H1 (cell line): ENCODE results near the gene LOXL1. TPM values are rescaled to one million over a fixed set of nuclear protein-coding genes. Genes with fewer than 3 reads are reported as not detected.

ENCODE experiments used
- CTCF ChIA-PET: fragments of 300-600 bp; sonication (Branson Sonifier 250); formaldehyde crosslinking; loops from one replicate; lab custom pipeline; 2021; ENCODE audit not compliant: partially characterized antibody; lab: Charles Lee
- POLR2A ChIA-PET: fragments of 300-600 bp; sonication (Branson Sonifier 250); formaldehyde crosslinking; loops from one replicate; lab custom pipeline; 2021; ENCODE audit warnings: inconsistent platforms; ENCODE audit not compliant: partially characterized antibody; lab: Charles Lee
- DNase-seq, 2 experiments: peaks; one replicate each; pipeline versions ENCODE4 v3.0.0 to v3.0.0-alpha.2; 2010 to 2022; ENCODE audit warnings: low spot score in 2 of 2, low read depth in 1 of 2, mixed read lengths in 1 of 2
- FAIRE-seq: peaks from 2 replicates; lab custom pipeline; 2011; peaks lifted over from hg19 to GRCh38; lab: Jason Lieb, UNC
- H2AFZ ChIP-seq: 2 replicates; pipeline ENCODE4 v1.8.1; 2012; ENCODE audit warnings: low read length, inconsistent platforms
- H2AK5ac ChIP-seq: 2 replicates; pipeline ENCODE4 v1.6.1; 2013; ENCODE audit warnings: low read depth, low read length
- H2BK120ac ChIP-seq: replicated peaks from 2 replicates; pipeline ENCODE3; 2013; ENCODE audit warnings: low read depth, low read length, inconsistent platforms
- H2BK12ac ChIP-seq: 2 replicates; pipeline ENCODE4 v1.6.1; 2013; ENCODE audit warnings: low read depth, low read length
- H2BK15ac ChIP-seq: 2 replicates; pipeline ENCODE4 v1.6.1; 2013; ENCODE audit warnings: low read length
- H2BK20ac ChIP-seq: 2 replicates; pipeline ENCODE4 v1.6.1; 2013; ENCODE audit warnings: low read length
- H2BK5ac ChIP-seq: 2 replicates; pipeline ENCODE4 v1.6.1; 2013; ENCODE audit warnings: low read depth, low read length
- H3K14ac ChIP-seq: 2 replicates; pipeline ENCODE4 v1.6.1; 2013; ENCODE audit warnings: inconsistent platforms; ENCODE audit not compliant: insufficient read length
- H3K18ac ChIP-seq: 2 replicates; pipeline ENCODE4 v1.6.1; 2013; ENCODE audit warnings: low read length; ENCODE audit errors: extremely low read depth
- H3K23ac ChIP-seq: 2 replicates; pipeline ENCODE4 v1.6.1; 2013; ENCODE audit warnings: inconsistent platforms; ENCODE audit not compliant: insufficient read length
- H3K23me2 ChIP-seq: 2 replicates; pipeline ENCODE4 v1.6.1; 2013; ENCODE audit warnings: low read depth, low read length
- H3K27ac ChIP-seq: 2 replicates; pipeline ENCODE4 v1.6.1; 2011; ENCODE audit warnings: low read depth, low read length, inconsistent platforms
- H3K27me3 ChIP-seq, 4 experiments: replicated peaks in 1 of 4; 1 replicate in 1 of 4; 2 replicates in 3 of 4; pipeline versions ENCODE4 v1.6.1 to v1.8.1; 2011 to 2013; ENCODE audit warnings: low read length in 3 of 4, mild to moderate bottlenecking in 3 of 4, inconsistent platforms in 2 of 4, mixed read lengths in 2 of 4, moderate library complexity in 1 of 4; ENCODE audit not compliant: control insufficient read depth in 3 of 4, insufficient read depth in 3 of 4; ENCODE audit errors: extremely low read depth in 1 of 4
- H3K36me3 ChIP-seq, 4 experiments: 2 replicates each; pipeline versions ENCODE4 v1.6.1 to v1.8.1; 2011 to 2013; ENCODE audit warnings: mild to moderate bottlenecking in 4 of 4, low read length in 3 of 4, moderate library complexity in 2 of 4, control low read depth in 1 of 4, inconsistent platforms in 1 of 4; ENCODE audit not compliant: insufficient read depth in 4 of 4, control insufficient read depth in 2 of 4
- H3K4ac ChIP-seq: replicated peaks from 2 replicates; pipeline ENCODE3; 2013; ENCODE audit warnings: low read length, low read depth, mixed read lengths, inconsistent platforms; ENCODE audit not compliant: insufficient read length
- H3K4me1 ChIP-seq, 4 experiments: replicated peaks in 1 of 4; 1 replicate in 1 of 4; 2 replicates in 3 of 4; pipeline versions ENCODE4 v1.6.1 to v1.8.1; 2011 to 2013; ENCODE audit warnings: low read length in 3 of 4, inconsistent platforms in 2 of 4, mixed read lengths in 1 of 4; ENCODE audit not compliant: insufficient read depth in 4 of 4, control insufficient read depth in 3 of 4
- H3K4me2 ChIP-seq, 2 experiments: 2 replicates each; pipeline versions ENCODE4 v1.6.1 to v1.8.1; 2011 to 2013; ENCODE audit warnings: low read depth in 2 of 2, low read length in 2 of 2, control low read depth in 1 of 2, inconsistent platforms in 1 of 2, mild to moderate bottlenecking in 1 of 2; ENCODE audit not compliant: insufficient read depth in 1 of 2
- H3K4me3 ChIP-seq, 4 experiments: fragments of 200-600, 300-600 bp in 1 of 4; sonication (generic), shearing (Covaris generic), sonication (Bioruptor Twin) in 1 of 4; 2 replicates each; pipeline versions ENCODE4 v1.5.1 to v1.8.1; 2011 to 2016; ENCODE audit warnings: low read length in 4 of 4, low read depth in 3 of 4, control low read depth in 2 of 4, inconsistent platforms in 2 of 4, mild to moderate bottlenecking in 2 of 4, mixed read lengths in 1 of 4, moderate library complexity in 1 of 4; ENCODE audit not compliant: insufficient read depth in 2 of 4; ENCODE audit errors: extremely low read depth in 1 of 4
- H3K56ac ChIP-seq: replicated peaks from 2 replicates; pipeline ENCODE3; 2013; ENCODE audit warnings: low read depth, mild to moderate bottlenecking, mixed read lengths, low read length, inconsistent platforms; ENCODE audit not compliant: insufficient read length
- H3K79me1 ChIP-seq: 2 replicates; pipeline ENCODE4 v1.6.1; 2013; ENCODE audit warnings: low read depth, low read length, control low read depth
- H3K79me2 ChIP-seq, 2 experiments: 2 replicates each; pipeline versions ENCODE4 v1.6.1 to v1.8.1; 2012 to 2013; ENCODE audit warnings: low read length in 2 of 2, mild to moderate bottlenecking in 2 of 2, inconsistent platforms in 1 of 2; ENCODE audit not compliant: insufficient read depth in 2 of 2, control insufficient read depth in 1 of 2
- H3K9ac ChIP-seq, 4 experiments: replicated peaks in 1 of 4; 1 replicate in 1 of 4; 2 replicates in 3 of 4; pipeline versions ENCODE4 v1.6.1 to v1.8.1; 2011 to 2013; ENCODE audit warnings: low read depth in 3 of 4, low read length in 3 of 4, control low read depth in 2 of 4, mild to moderate bottlenecking in 2 of 4, moderate library complexity in 2 of 4, inconsistent platforms in 1 of 4; ENCODE audit errors: extremely low read depth in 1 of 4
- H3K9me3 ChIP-seq, 2 experiments: 2 replicates each; pipeline versions ENCODE4 v1.6.1 to v1.8.1; 2012 to 2013; ENCODE audit warnings: mild to moderate bottlenecking in 2 of 2, moderate library complexity in 2 of 2, control low read depth in 1 of 2, inconsistent platforms in 1 of 2, low read depth in 1 of 2, low read length in 1 of 2, mixed read lengths in 1 of 2; ENCODE audit not compliant: insufficient read depth in 2 of 2
- H4K20me1 ChIP-seq, 2 experiments: replicated peaks in 1 of 2; 2 replicates each; pipeline versions ENCODE3 to v1.8.1; 2011 to 2013; ENCODE audit warnings: inconsistent platforms in 2 of 2, low read length in 2 of 2, mild to moderate bottlenecking in 1 of 2; ENCODE audit not compliant: insufficient read depth in 2 of 2, control insufficient read depth in 1 of 2
- H4K5ac ChIP-seq: 2 replicates; pipeline ENCODE4 v1.6.1; 2013; ENCODE audit warnings: low read length, low read depth, mixed read lengths, inconsistent platforms; ENCODE audit not compliant: insufficient read length
- H4K8ac ChIP-seq: 2 replicates; pipeline ENCODE4 v1.8.0; 2013; ENCODE audit warnings: mild to moderate bottlenecking, moderate library complexity, low read length, inconsistent platforms; ENCODE audit not compliant: insufficient read depth; ENCODE audit errors: extremely low read depth
- H4K91ac ChIP-seq: replicated peaks from 2 replicates; pipeline ENCODE3; 2013; ENCODE audit warnings: low read length, mixed read lengths, inconsistent platforms; ENCODE audit not compliant: insufficient read length
- FOSL1 ChIP-seq: IDR thresholded peaks from 2 replicates; pipeline ENCODE4 v1.6.1; 2011; ENCODE audit warnings: mild to moderate bottlenecking, low read depth, low read length, moderate library complexity; ENCODE audit not compliant: insufficient read depth
- GABPA ChIP-seq: IDR thresholded peaks from 2 replicates; pipeline ENCODE4 v1.6.1; 2011; ENCODE audit warnings: mild to moderate bottlenecking, low read length, moderate library complexity, borderline replicate concordance; ENCODE audit not compliant: insufficient read depth
- RXRA ChIP-seq: IDR thresholded peaks from 2 replicates; pipeline ENCODE4 v1.6.1; 2011; ENCODE audit warnings: low read depth, mild to moderate bottlenecking, low read length, moderate library complexity; ENCODE audit not compliant: insufficient read depth
- WGBS, 2 experiments: shearing (Covaris generic) in 1 of 2; methylation state at CpG; one replicate each; pipeline versions ENCODE4 v1.1.6 to v1.1.7; 2013 to 2015; ENCODE audit warnings: low lambda C conversion rate in 2 of 2, mixed read lengths in 2 of 2, inconsistent platforms in 1 of 2, low coverage in 1 of 2, missing lambda C conversion rate in 1 of 2; ENCODE audit not compliant: insufficient replicate concordance in 2 of 2, insufficient coverage in 1 of 2, insufficient read length in 1 of 2; ENCODE audit errors: extremely low coverage in 1 of 2, missing lambda C conversion rate in 1 of 2; 5-methylcytosine and 5-hydroxymethylcytosine counted together
- polyA plus RNA-seq, 7 experiments: library from polyadenylated mRNA; depleted of rRNA in 3 of 7; stranded (reverse) in 5 of 7; unstranded in 2 of 7; fragments of >200 nt in 5 of 7; fragments of 200-250 nt in 2 of 7; gene quantifications; 1 replicate in 5 of 7; 2 replicates in 1 of 7; 4 replicates in 1 of 7; pipeline versions ENCODE4 v1.2.1 to v1.2.3, GENCODE V29; 2011 to 2013; ENCODE audit warnings: missing spikeins in 2 of 7, mixed read lengths in 2 of 7
- total RNA-seq: library from RNA; stranded (reverse); fragmentation: NEBNext Ultra II Directional; extraction: Animal tissue kit (Norgen Biotek cat#: 25700); gene quantifications from 2 replicates; pipeline ENCODE4 v1.2.1, GENCODE V29; 2021
- TF ChIP-seq, protein P1 (sequence below): IDR thresholded peaks from 2 replicates; pipeline ENCODE4 v1.6.1; 2011; ENCODE audit warnings: low read length, improper control_type of control experiment

Gene LOXL1
- total and polyA plus RNA-seq, 2 of the 8 experiments (the other 6 are each of a cell fraction or from before 2014, with no cell fraction given), result 8.1 to 14.4 TPM

DNA sequence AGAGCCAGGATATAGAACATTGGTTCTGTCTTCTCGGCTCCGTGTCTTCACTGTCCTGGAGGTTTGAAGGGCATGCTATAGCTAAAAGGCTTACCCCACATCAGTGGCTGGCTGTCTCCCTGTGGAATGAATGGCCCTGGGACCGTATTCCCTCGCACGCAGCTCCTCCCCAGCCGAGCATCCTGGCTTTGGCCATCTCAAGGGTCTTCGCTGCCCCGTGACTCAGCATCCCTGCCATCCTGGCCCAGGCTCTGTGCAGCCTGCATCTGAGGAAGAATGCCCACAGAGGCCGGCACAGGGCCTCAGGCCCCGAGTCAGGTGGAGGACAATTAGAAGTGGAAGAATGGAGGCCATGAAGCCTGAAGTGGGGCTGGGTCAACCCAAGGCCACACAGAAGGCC, 11.0 kb downstream of the LOXL1 start:
- Histone ChIP-seq H3K18ac (no peak overlapping the region), H2BK120ac (no peak overlapping the region), H3K79me1 (no peaks in the 10 kb centered on the region), H3K4me2 (no peak overlapping the region), H3K4ac (no peak overlapping the region), H3K27ac (no peak overlapping the region), H3K14ac (no peak overlapping the region), H2BK12ac (no peak overlapping the region), H3K27me3 (no peaks in the 10 kb centered on the region), H3K4me3 (no peak overlapping the region), H3K9ac (no peak overlapping the region), H4K8ac (no peak overlapping the region), H2BK20ac (no peak overlapping the region), H4K20me1 (no peaks in the 10 kb centered on the region), H4K5ac (no peak overlapping the region), H2AFZ (no peak overlapping the region), H3K79me2 (no peaks in the 10 kb centered on the region), H3K23me2 (no peaks in the 10 kb centered on the region), H2BK5ac (no peak overlapping the region), H3K36me3 (no peaks in the 10 kb centered on the region), H3K56ac (no peak overlapping the region), H2BK15ac (no peak overlapping the region), H3K9me3 (no peaks in the 10 kb centered on the region)
- no peak for FAIRE-seq
- 75% methylated on average over 9 of the region's 10 CpGs; no CpG with 5 or more reads in 1 of the 2 experiments for WGBS, 2 experiments
- ChIA-PET CTCF (interaction anchor here (0.7 to 5.8 kb wide), 10 partner anchors 10 to 326 kb away, joined by 3 to 31 read pairs (median 4); partner anchors contain the start of gene TBC1D21), POLR2A (interaction anchor here (1.8 kb wide), 1 partner anchor 10 kb away, joined by 9 read pairs; no protein-coding TSS in a partner anchor)
- no peak for DNase-seq
- TF ChIP-seq FOSL1, result no peak
- TF ChIP-seq RXRA, result no peak
- TF ChIP-seq, protein P1, sequence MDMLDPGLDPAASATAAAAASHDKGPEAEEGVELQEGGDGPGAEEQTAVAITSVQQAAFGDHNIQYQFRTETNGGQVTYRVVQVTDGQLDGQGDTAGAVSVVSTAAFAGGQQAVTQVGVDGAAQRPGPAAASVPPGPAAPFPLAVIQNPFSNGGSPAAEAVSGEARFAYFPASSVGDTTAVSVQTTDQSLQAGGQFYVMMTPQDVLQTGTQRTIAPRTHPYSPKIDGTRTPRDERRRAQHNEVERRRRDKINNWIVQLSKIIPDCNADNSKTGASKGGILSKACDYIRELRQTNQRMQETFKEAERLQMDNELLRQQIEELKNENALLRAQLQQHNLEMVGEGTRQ, result no peak
- TF ChIP-seq GABPA, result no peak
- TF ChIP-seq, all 59 proteins: peak for 0
- Histone ChIP-seq H4K91ac (no peak overlapping the region), H3K4me1 (peaks cover 0 to 3% (median 2%) of the 10 kb centered on the region in 4 experiments; a peak in 4 of 7 replicates), H2AK5ac (no peak overlapping the region), H3K23ac (no peak overlapping the region)
